H1 (cell line): ENCODE measurements around the gene MLH3.

Source experiments
- CTCF ChIP-seq, 3 experiments: IDR thresholded peaks; 1 replicate in 2 of 3; 2 replicates in 1 of 3; pipeline versions ENCODE4 v1.5.1 to v1.6.1; 2011; ENCODE audit warnings: low read length in 3 of 3, mild to moderate bottlenecking in 3 of 3, inconsistent platforms in 2 of 3, low read depth in 1 of 3, moderate library complexity in 1 of 3; ENCODE audit not compliant: insufficient read depth in 1 of 3; ENCODE audit errors: control extremely low read depth in 1 of 3
- EZH2 ChIP-seq: fragments of 200-600 bp; sonication (generic); IDR thresholded peaks from 2 replicates; pipeline ENCODE4 v1.7.1; 2012; ENCODE audit warnings: low read depth, mild to moderate bottlenecking, moderate library complexity, low read length, inconsistent platforms; ENCODE audit not compliant: severe bottlenecking
- MAX ChIP-seq: IDR thresholded peaks from 2 replicates; pipeline ENCODE4 v1.6.1; 2012; ENCODE audit warnings: inconsistent platforms
- NANOG ChIP-seq: IDR thresholded peaks from 2 replicates; pipeline ENCODE4 v1.6.1; 2011; ENCODE audit warnings: low read length, low read depth, mild to moderate bottlenecking, inconsistent platforms; ENCODE audit not compliant: insufficient read depth, poor library complexity, severe bottlenecking
- POLR2A ChIP-seq, 2 experiments: IDR thresholded peaks; 1 replicate in 1 of 2; 2 replicates in 1 of 2; pipeline ENCODE4 v1.6.1; 2011; ENCODE audit warnings: low read depth in 2 of 2, low read length in 2 of 2, mild to moderate bottlenecking in 2 of 2; ENCODE audit errors: control extremely low read depth in 1 of 2
- POLR2AphosphoS5 ChIP-seq: IDR thresholded peaks from 2 replicates; pipeline ENCODE4 v1.6.1; 2011; ENCODE audit warnings: low read depth, low read length
- RBBP5 ChIP-seq: IDR thresholded peaks from 2 replicates; pipeline ENCODE4 v1.7.1; 2012; ENCODE audit warnings: low read depth, mild to moderate bottlenecking, inconsistent platforms, low read length, moderate library complexity, borderline replicate concordance

- TF ChIP-seq POLR2A (IDR thresholded peaks at IDR 0.05; ENCODE audit: control extremely low read depth in 1 of 2, low read depth in 2 of 2, low read length in 2 of 2) (no peak), CTCF (IDR thresholded peaks at IDR 0.05; ENCODE audit: control extremely low read depth in 1 of 3, insufficient read depth in 1 of 3, low read depth in 1 of 3, low read length in 3 of 3) (no peak), EZH2 (no peak), POLR2AphosphoS5 (no peak), RBBP5 (no peak), MAX (no peak), NANOG (no peak)
Measured at GRCh38 chr14:75090353-75090752, 39.1 kb upstream of the MLH3 start.
